ENCODE results near the gene MRE11. TPM values are rescaled to one million over a fixed set of nuclear protein-coding genes. Genes with fewer than 3 reads are reported as not detected.

The MRE11 gene
- polyA plus RNA-seq, 1 of the 3 experiments (the other 2 are of a cell fraction), result 2.8 TPM

DNA sequence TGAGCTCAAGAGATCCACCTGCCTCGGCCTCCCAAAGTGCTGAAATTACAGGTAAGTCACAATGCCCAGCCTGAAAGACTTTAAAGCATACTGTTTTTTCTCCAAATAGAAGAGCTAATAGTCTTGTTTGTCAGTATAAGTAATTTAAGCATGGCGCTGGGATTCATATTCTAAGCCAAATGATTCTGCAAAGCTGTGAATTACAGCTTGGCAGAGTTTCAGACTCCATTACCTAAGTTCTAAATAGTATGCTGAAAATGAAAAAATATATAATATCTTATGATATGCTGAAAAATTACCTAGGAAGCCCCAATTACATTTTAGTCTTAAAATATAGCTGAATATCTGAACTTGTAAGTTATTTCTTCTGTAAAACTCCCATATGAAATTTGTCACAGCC is 39.3 kb downstream of the MRE11 start:
- no peaks in the 10 kb centered on the region for H4K20me1 ChIP-seq (ENCODE audit: insufficient read depth)
- H3K27ac ChIP-seq (ENCODE audit: low read depth in 2 of 2, low read length in 1 of 2), result no peak overlapping the region
- H3K27me3 ChIP-seq (ENCODE audit: insufficient read depth), result no peaks in the 10 kb centered on the region
- no peak for DNase-seq
- peaks cover 0 to 6% of the 10 kb centered on the region in 2 experiments; a peak in 1 of 4 replicates for H3K4me1 ChIP-seq (ENCODE audit: control insufficient read depth in 1 of 2, insufficient read depth in 2 of 2, low read depth in 1 of 2, low read length in 1 of 2)
- POLR2A ChIA-PET, result no interaction called here
- no peaks in the 10 kb centered on the region for H3K9me2 ChIP-seq
- no peak overlapping the region for H2AFZ ChIP-seq (ENCODE audit: low read depth)
- no peaks in the 10 kb centered on the region for H3K9me3 ChIP-seq
- CTCF ChIA-PET, result interaction anchor here (1.2 to 1.4 kb wide), 2 partner anchors 37 to 559 kb away, joined by 3 to 5 read pairs; no protein-coding TSS in a partner anchor
- H3K9ac ChIP-seq, result no peak overlapping the region
- H3K4me3 ChIP-seq (ENCODE audit: low read depth in 2 of 2, low read length in 1 of 2), result no peak overlapping the region
- no peak overlapping the region for H3K4me2 ChIP-seq
- H3K36me3 ChIP-seq (replicated peaks in 1 of 2; ENCODE audit: control insufficient read depth in 1 of 2, insufficient read depth in 2 of 2, low read length in 1 of 2), result peaks cover 15 to 17% of the 10 kb centered on the region in 2 experiments
- H3F3A ChIP-seq (replicated peaks; ENCODE audit: insufficient read depth), result peaks cover 5% of the 10 kb centered on the region
- H3K79me2 ChIP-seq (ENCODE audit: insufficient read depth), result no peaks in the 10 kb centered on the region
- no peak for TF ChIP-seq YY1 (IDR thresholded peaks at IDR 0.05; ENCODE audit: low read depth)
- TF ChIP-seq, protein P1, sequence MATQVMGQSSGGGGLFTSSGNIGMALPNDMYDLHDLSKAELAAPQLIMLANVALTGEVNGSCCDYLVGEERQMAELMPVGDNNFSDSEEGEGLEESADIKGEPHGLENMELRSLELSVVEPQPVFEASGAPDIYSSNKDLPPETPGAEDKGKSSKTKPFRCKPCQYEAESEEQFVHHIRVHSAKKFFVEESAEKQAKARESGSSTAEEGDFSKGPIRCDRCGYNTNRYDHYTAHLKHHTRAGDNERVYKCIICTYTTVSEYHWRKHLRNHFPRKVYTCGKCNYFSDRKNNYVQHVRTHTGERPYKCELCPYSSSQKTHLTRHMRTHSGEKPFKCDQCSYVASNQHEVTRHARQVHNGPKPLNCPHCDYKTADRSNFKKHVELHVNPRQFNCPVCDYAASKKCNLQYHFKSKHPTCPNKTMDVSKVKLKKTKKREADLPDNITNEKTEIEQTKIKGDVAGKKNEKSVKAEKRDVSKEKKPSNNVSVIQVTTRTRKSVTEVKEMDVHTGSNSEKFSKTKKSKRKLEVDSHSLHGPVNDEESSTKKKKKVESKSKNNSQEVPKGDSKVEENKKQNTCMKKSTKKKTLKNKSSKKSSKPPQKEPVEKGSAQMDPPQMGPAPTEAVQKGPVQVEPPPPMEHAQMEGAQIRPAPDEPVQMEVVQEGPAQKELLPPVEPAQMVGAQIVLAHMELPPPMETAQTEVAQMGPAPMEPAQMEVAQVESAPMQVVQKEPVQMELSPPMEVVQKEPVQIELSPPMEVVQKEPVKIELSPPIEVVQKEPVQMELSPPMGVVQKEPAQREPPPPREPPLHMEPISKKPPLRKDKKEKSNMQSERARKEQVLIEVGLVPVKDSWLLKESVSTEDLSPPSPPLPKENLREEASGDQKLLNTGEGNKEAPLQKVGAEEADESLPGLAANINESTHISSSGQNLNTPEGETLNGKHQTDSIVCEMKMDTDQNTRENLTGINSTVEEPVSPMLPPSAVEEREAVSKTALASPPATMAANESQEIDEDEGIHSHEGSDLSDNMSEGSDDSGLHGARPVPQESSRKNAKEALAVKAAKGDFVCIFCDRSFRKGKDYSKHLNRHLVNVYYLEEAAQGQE (IDR thresholded peaks at IDR 0.05; ENCODE audit: low read depth, low read length), result no peak
- no peak for TF ChIP-seq RCOR1 (IDR thresholded peaks at IDR 0.05; ENCODE audit: low read length)
- TF ChIP-seq MXI1 (IDR thresholded peaks at IDR 0.05; ENCODE audit: low read depth, low read length), result no peak
- TF ChIP-seq, protein P2, sequence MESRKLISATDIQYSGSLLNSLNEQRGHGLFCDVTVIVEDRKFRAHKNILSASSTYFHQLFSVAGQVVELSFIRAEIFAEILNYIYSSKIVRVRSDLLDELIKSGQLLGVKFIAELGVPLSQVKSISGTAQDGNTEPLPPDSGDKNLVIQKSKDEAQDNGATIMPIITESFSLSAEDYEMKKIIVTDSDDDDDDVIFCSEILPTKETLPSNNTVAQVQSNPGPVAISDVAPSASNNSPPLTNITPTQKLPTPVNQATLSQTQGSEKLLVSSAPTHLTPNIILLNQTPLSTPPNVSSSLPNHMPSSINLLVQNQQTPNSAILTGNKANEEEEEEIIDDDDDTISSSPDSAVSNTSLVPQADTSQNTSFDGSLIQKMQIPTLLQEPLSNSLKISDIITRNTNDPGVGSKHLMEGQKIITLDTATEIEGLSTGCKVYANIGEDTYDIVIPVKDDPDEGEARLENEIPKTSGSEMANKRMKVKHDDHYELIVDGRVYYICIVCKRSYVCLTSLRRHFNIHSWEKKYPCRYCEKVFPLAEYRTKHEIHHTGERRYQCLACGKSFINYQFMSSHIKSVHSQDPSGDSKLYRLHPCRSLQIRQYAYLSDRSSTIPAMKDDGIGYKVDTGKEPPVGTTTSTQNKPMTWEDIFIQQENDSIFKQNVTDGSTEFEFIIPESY (IDR thresholded peaks at IDR 0.05; ENCODE audit: borderline replicate concordance, low read depth), result no peak
- TF ChIP-seq RFX5 (IDR thresholded peaks at IDR 0.05; ENCODE audit: low read length), result no peak
- TF ChIP-seq, protein P3, sequence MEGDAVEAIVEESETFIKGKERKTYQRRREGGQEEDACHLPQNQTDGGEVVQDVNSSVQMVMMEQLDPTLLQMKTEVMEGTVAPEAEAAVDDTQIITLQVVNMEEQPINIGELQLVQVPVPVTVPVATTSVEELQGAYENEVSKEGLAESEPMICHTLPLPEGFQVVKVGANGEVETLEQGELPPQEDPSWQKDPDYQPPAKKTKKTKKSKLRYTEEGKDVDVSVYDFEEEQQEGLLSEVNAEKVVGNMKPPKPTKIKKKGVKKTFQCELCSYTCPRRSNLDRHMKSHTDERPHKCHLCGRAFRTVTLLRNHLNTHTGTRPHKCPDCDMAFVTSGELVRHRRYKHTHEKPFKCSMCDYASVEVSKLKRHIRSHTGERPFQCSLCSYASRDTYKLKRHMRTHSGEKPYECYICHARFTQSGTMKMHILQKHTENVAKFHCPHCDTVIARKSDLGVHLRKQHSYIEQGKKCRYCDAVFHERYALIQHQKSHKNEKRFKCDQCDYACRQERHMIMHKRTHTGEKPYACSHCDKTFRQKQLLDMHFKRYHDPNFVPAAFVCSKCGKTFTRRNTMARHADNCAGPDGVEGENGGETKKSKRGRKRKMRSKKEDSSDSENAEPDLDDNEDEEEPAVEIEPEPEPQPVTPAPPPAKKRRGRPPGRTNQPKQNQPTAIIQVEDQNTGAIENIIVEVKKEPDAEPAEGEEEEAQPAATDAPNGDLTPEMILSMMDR (IDR thresholded peaks at IDR 0.05), result no peak
- no peak for TF ChIP-seq MEF2A (IDR thresholded peaks at IDR 0.05; ENCODE audit: borderline replicate concordance, low read depth)
- TF ChIP-seq CHD2 (IDR thresholded peaks at IDR 0.05; ENCODE audit: low read length, partially characterized antibody), result no peak
- no peak for TF ChIP-seq RXRA (IDR thresholded peaks at IDR 0.05; ENCODE audit: borderline replicate concordance, low read depth)
- no peak for TF ChIP-seq SIN3A (IDR thresholded peaks at IDR 0.05; ENCODE audit: borderline replicate concordance, low read depth, low read length)
- TF ChIP-seq JUND (IDR thresholded peaks at IDR 0.05), result no peak
- 96% methylated on average over 2 of the region's 2 CpGs for WGBS (ENCODE audit: low lambda C conversion rate)
